Aorta (tissue), 5 donors: ENCODE results near the gene PRKCB. TPM values are rescaled to one million over a fixed set of nuclear protein-coding genes. Genes with fewer than 3 reads are reported as not detected.

Source experiments
- ATAC-seq: fragments of 200-7000 bp; cut with Tn5 transposase; one replicate; pipeline ENCODE4 v1.9.1; 2022; ENCODE audit warnings: moderate library complexity; ENCODE audit not compliant: low FRiP score
- DNase-seq, 2 donors: peaks; one replicate each; pipeline ENCODE4 v3.0.0-alpha.2; 2020
- H3K27ac ChIP-seq, 2 donors: one replicate each; pipeline ENCODE4 v1.5.1; 2013; ENCODE audit warnings: low read length in 2 of 2, mild to moderate bottlenecking in 2 of 2, moderate library complexity in 2 of 2, control low read depth in 1 of 2, inconsistent platforms in 1 of 2, low read depth in 1 of 2
- H3K27me3 ChIP-seq, 2 donors: one replicate each; pipeline ENCODE4 v1.6.1; 2013; ENCODE audit warnings: control low read depth in 1 of 2, low read length in 1 of 2, mild to moderate bottlenecking in 1 of 2, moderate library complexity in 1 of 2; ENCODE audit not compliant: insufficient read depth in 2 of 2, control insufficient read depth in 1 of 2
- H3K36me3 ChIP-seq, 2 donors: one replicate each; pipeline ENCODE4 v1.6.1; 2013; ENCODE audit warnings: control low read depth in 1 of 2, low read length in 1 of 2, mild to moderate bottlenecking in 1 of 2; ENCODE audit not compliant: insufficient read depth in 2 of 2, control insufficient read depth in 1 of 2
- H3K4me1 ChIP-seq, 2 donors: one replicate each; pipeline ENCODE4 v1.6.1; 2013; ENCODE audit warnings: low read length in 2 of 2, control low read depth in 1 of 2, mild to moderate bottlenecking in 1 of 2, moderate library complexity in 1 of 2; ENCODE audit not compliant: insufficient read depth in 2 of 2, control insufficient read depth in 1 of 2
- H3K4me3 ChIP-seq, 2 donors: one replicate each; pipeline ENCODE4 v1.5.1; 2013; ENCODE audit warnings: low read length in 2 of 2, control low read depth in 1 of 2, mild to moderate bottlenecking in 1 of 2
- H3K9me3 ChIP-seq: one replicate; pipeline ENCODE4 v1.6.1; 2013; ENCODE audit warnings: mild to moderate bottlenecking, low read length; ENCODE audit not compliant: control insufficient read depth
- WGBS, 2 donors: extraction: QIAGEN DNeasy Blood & Tissue Kit; methylation state at CpG; one replicate each; pipeline ENCODE4 v1.1.7; 2013; 5-methylcytosine and 5-hydroxymethylcytosine counted together
- intact Hi-C, 2 donors: fragments of 100-400 bp; cut with DNase I; formaldehyde crosslinking; loops; one replicate each; pipeline versions ENCODE4 v1.14.2 to v1.15.0; 2022
- polyA plus RNA-seq, 2 donors: library from polyadenylated mRNA; stranded (reverse); fragments of 200-250 nt; gene quantifications; one replicate each; pipeline ENCODE4 v1.2.3, GENCODE V29; 2013
- total RNA-seq, 2 donors: library from RNA; stranded (reverse); fragmentation: NEBNext Ultra II Directional; extraction: Animal tissue kit (Norgen Biotek cat#: 25700); gene quantifications; one replicate each; pipeline ENCODE4 v1.2.1, GENCODE V29; 2021
- donor health status: healthy with polysubstance abuse.
- donor health status: Bipolar disorder and iron deficiency.
- donor health status: DM: no; HTN: no; CAD: no.
- donor health status: DM: no; HTN: no; CAD: no.
- donor health status: DM: yes; HTN: yes; CAD: no.

The PRKCB gene
- total and polyA plus RNA-seq, 4 donors: 0.28 to 16.7 (median 5.4) TPM

- intact Hi-C loops: no loop called here
- H3K4me1 ChIP-seq: no peaks in the 10 kb centered on the region
- 33% methylated on average over 6 of the region's 6 CpGs for WGBS, 2 donors
- no peak overlapping the region for H3K4me3 ChIP-seq
- DNase-seq: no peak
- H3K36me3 ChIP-seq: no peaks in the 10 kb centered on the region
- no peak for ATAC-seq
- H3K27ac ChIP-seq: no peak overlapping the region
- H3K27me3 ChIP-seq: peaks cover 0 to 2% of the 10 kb centered on the region in 2 donors
- H3K9me3 ChIP-seq: no peaks in the 10 kb centered on the region
These were observed 240.3 kb downstream of the PRKCB start for GRCh38 chr16:24075931-24076716.

GRCh38 chr16:24077292-24077691 is 241.5 kb downstream of the PRKCB start:
- peaks cover 0 to 2% of the 10 kb centered on the region in 2 donors for H3K27me3 ChIP-seq
- DNase-seq (no peak), ATAC-seq (no peak)
- H3K36me3 ChIP-seq: no peaks in the 10 kb centered on the region
- no peaks in the 10 kb centered on the region for H3K4me1 ChIP-seq
- no peak overlapping the region for H3K27ac ChIP-seq
- intact Hi-C loops: no loop called here
- no peak overlapping the region for H3K4me3 ChIP-seq
- 62 to 66% methylated on average over 1 of the region's 1 CpG for WGBS, 2 donors
- no peaks in the 10 kb centered on the region for H3K9me3 ChIP-seq

- Histone ChIP-seq H3K4me3 (no peak overlapping the region), H3K27me3 (peaks cover 0 to 2% of the 10 kb centered on the region in 2 donors), H3K4me1 (no peaks in the 10 kb centered on the region), H3K9me3 (no peaks in the 10 kb centered on the region), H3K27ac (no peak overlapping the region), H3K36me3 (no peaks in the 10 kb centered on the region)
- ATAC-seq (no peak), DNase-seq (no peak)
- WGBS, 2 donors: 24 to 37% methylated on average over 8 of the region's 8 CpGs
- intact Hi-C loops: no loop called here
These were observed 242.2 kb downstream of the PRKCB start for GRCh38 chr16:24077966-24078365.

- Histone ChIP-seq H3K4me3 (no peak overlapping the region), H3K9me3 (no peaks in the 10 kb centered on the region), H3K4me1 (no peaks in the 10 kb centered on the region), H3K27ac (no peak overlapping the region), H3K36me3 (no peaks in the 10 kb centered on the region), H3K27me3 (no peaks in the 10 kb centered on the region)
- intact Hi-C loops: no loop called here
- no peak for ATAC-seq
- no peak for DNase-seq
- 50 to 64% methylated on average over 5 of the region's 5 CpGs for WGBS, 2 donors
These were observed 249.9 kb downstream of the PRKCB start for GRCh38 chr16:24085666-24086065.

GRCh38 chr16:24087891-24088410 is 252.2 kb downstream of the PRKCB start:
- WGBS, 2 donors: 14 to 15% methylated on average over 10 of the region's 10 CpGs
- Histone ChIP-seq H3K27me3 (no peaks in the 10 kb centered on the region), H3K4me3 (no peak overlapping the region), H3K9me3 (no peaks in the 10 kb centered on the region), H3K27ac (no peak overlapping the region), H3K4me1 (no peaks in the 10 kb centered on the region), H3K36me3 (no peaks in the 10 kb centered on the region)
- DNase-seq: no peak
- no peak for ATAC-seq
- intact Hi-C loops: no loop called here

- no peaks in the 10 kb centered on the region for H3K9me3 ChIP-seq
- DNase-seq: no peak
- no peak overlapping the region for H3K27ac ChIP-seq
- intact Hi-C loops: no loop called here
- H3K4me3 ChIP-seq: no peak overlapping the region
- H3K4me1 ChIP-seq: no peaks in the 10 kb centered on the region
- no peak for ATAC-seq
- H3K27me3 ChIP-seq: no peaks in the 10 kb centered on the region
- H3K36me3 ChIP-seq: no peaks in the 10 kb centered on the region
- WGBS, 2 donors: 41 to 44% methylated on average over 2 of the region's 2 CpGs
These were observed 253.0 kb downstream of the PRKCB start for GRCh38 chr16:24088767-24089166.

GRCh38 chr16:24091125-24091524 is 255.3 kb downstream of the PRKCB start:
- intact Hi-C loops: no loop called here
- no peak for ATAC-seq
- Histone ChIP-seq H3K4me3 (no peak overlapping the region), H3K9me3 (no peaks in the 10 kb centered on the region), H3K4me1 (no peaks in the 10 kb centered on the region), H3K27me3 (no peaks in the 10 kb centered on the region), H3K36me3 (no peaks in the 10 kb centered on the region), H3K27ac (no peak overlapping the region)
- WGBS, 2 donors: 57 to 58% methylated on average over 1 of the region's 1 CpG
- no peak for DNase-seq

- no peak overlapping the region for H3K4me3 ChIP-seq
- ATAC-seq (no peak), DNase-seq (no peak)
- no peaks in the 10 kb centered on the region for H3K27me3 ChIP-seq
- intact Hi-C loops: no loop called here
- H3K9me3 ChIP-seq: no peaks in the 10 kb centered on the region
- no peak overlapping the region for H3K27ac ChIP-seq
- no peaks in the 10 kb centered on the region for H3K36me3 ChIP-seq
- no peaks in the 10 kb centered on the region for H3K4me1 ChIP-seq
These were observed 257.3 kb downstream of the PRKCB start for GRCh38 chr16:24093049-24093448.

GRCh38 chr16:24094660-24095059 is 258.9 kb downstream of the PRKCB start:
- intact Hi-C loops: no loop called here
- no peak overlapping the region for H3K27ac ChIP-seq
- H3K27me3 ChIP-seq: no peaks in the 10 kb centered on the region
- DNase-seq (no peak), ATAC-seq (no peak)
- H3K36me3 ChIP-seq: no peaks in the 10 kb centered on the region
- no peak overlapping the region for H3K4me3 ChIP-seq
- no peaks in the 10 kb centered on the region for H3K4me1 ChIP-seq
- WGBS, 2 donors: 79 to 92% methylated on average over 1 of the region's 1 CpG
- H3K9me3 ChIP-seq: no peaks in the 10 kb centered on the region
